H9 (cell line): Measurements from ENCODE around the gene TMEM270. TPM values are rescaled to one million over a fixed set of nuclear protein-coding genes. Genes with fewer than 3 reads are reported as not detected.

ENCODE experiments used
- DNase-seq: peaks from one replicate; pipeline ENCODE4 v3.0.0-alpha.2; 2017
- H2AFZ ChIP-seq: one replicate; pipeline ENCODE4 v1.6.1; 2013; ENCODE audit warnings: mild to moderate bottlenecking, low read length, control low read depth, moderate library complexity
- H2AK5ac ChIP-seq: 2 replicates; pipeline ENCODE4 v1.6.1; 2013; ENCODE audit warnings: low read length, control low read depth, mixed read lengths; ENCODE audit not compliant: insufficient read length
- H2BK120ac ChIP-seq: one replicate; pipeline ENCODE4 v1.6.1; 2013; ENCODE audit warnings: low read depth, mild to moderate bottlenecking, low read length, control low read depth, inconsistent platforms; ENCODE audit not compliant: poor library complexity, severe bottlenecking
- H2BK12ac ChIP-seq: 2 replicates; pipeline ENCODE4 v1.6.1; 2013; ENCODE audit warnings: low read length, control low read depth, mixed read lengths, low read depth; ENCODE audit not compliant: insufficient read length
- H2BK15ac ChIP-seq: 2 replicates; pipeline ENCODE4 v1.6.1; 2013; ENCODE audit warnings: low read depth, low read length, control low read depth
- H2BK20ac ChIP-seq: one replicate; pipeline ENCODE4 v1.6.1; 2013; ENCODE audit warnings: low read depth, mild to moderate bottlenecking, low read length, control low read depth, inconsistent platforms; ENCODE audit not compliant: poor library complexity, severe bottlenecking
- H2BK5ac ChIP-seq: 2 replicates; pipeline ENCODE4 v1.6.1; 2013; ENCODE audit warnings: low read length, control low read depth, mixed read lengths; ENCODE audit not compliant: insufficient read length
- H3K14ac ChIP-seq: 2 replicates; pipeline ENCODE4 v1.6.1; 2013; ENCODE audit warnings: low read length, control low read depth; ENCODE audit not compliant: insufficient read depth
- H3K18ac ChIP-seq: 2 replicates; pipeline ENCODE4 v1.6.1; 2013; ENCODE audit warnings: low read depth, mild to moderate bottlenecking, mixed read lengths, low read length, control low read depth; ENCODE audit not compliant: insufficient read length
- H3K23ac ChIP-seq: 2 replicates; pipeline ENCODE4 v1.6.1; 2013; ENCODE audit warnings: low read length, control low read depth, mixed read lengths, low read depth; ENCODE audit not compliant: insufficient read length
- H3K23me2 ChIP-seq: 2 replicates; pipeline ENCODE4 v1.6.1; 2013; ENCODE audit warnings: low read depth, mild to moderate bottlenecking, mixed read lengths, low read length, control low read depth; ENCODE audit not compliant: insufficient read length, poor library complexity, severe bottlenecking
- H3K27ac ChIP-seq: 2 replicates; pipeline ENCODE4 v1.5.1; 2013; ENCODE audit warnings: low read length, control low read depth, mixed read lengths, low read depth; ENCODE audit not compliant: insufficient read length
- H3K27me3 ChIP-seq: 2 replicates; pipeline ENCODE4 v1.6.1; 2013; ENCODE audit warnings: low read length, control low read depth, inconsistent platforms; ENCODE audit not compliant: insufficient read depth
- H3K4ac ChIP-seq: 2 replicates; pipeline ENCODE4 v1.6.1; 2013; ENCODE audit warnings: low read depth, mild to moderate bottlenecking, control low read depth, inconsistent platforms, low read length, moderate library complexity
- H3K4me1 ChIP-seq: 2 replicates; pipeline ENCODE4 v1.6.1; 2013; ENCODE audit warnings: low read length, control low read depth, inconsistent platforms; ENCODE audit not compliant: insufficient read depth
- H3K4me2 ChIP-seq: 2 replicates; pipeline ENCODE4 v1.6.1; 2013; ENCODE audit warnings: low read length, control low read depth, mixed read lengths; ENCODE audit not compliant: insufficient read length, insufficient read depth
- H3K56ac ChIP-seq: 2 replicates; pipeline ENCODE4 v1.6.1; 2013; ENCODE audit warnings: low read depth, mild to moderate bottlenecking, mixed read lengths, low read length, control low read depth; ENCODE audit not compliant: insufficient read length
- H3K79me1 ChIP-seq: 2 replicates; pipeline ENCODE4 v1.6.1; 2013; ENCODE audit warnings: low read depth, mild to moderate bottlenecking, moderate library complexity, low read length, control low read depth, inconsistent platforms; ENCODE audit not compliant: insufficient read depth, poor library complexity, severe bottlenecking
- H3K79me2 ChIP-seq: 2 replicates; pipeline ENCODE4 v1.6.1; 2013; ENCODE audit warnings: low read length, control low read depth, inconsistent platforms; ENCODE audit not compliant: insufficient read depth
- H3K9ac ChIP-seq: 2 replicates; pipeline ENCODE4 v1.6.1; 2013; ENCODE audit warnings: low read length, control low read depth, mixed read lengths; ENCODE audit not compliant: insufficient read length; ENCODE audit errors: extremely low read depth
- H3K9me3 ChIP-seq: one replicate; pipeline ENCODE4 v1.6.1; 2013; ENCODE audit warnings: low read depth, low read length, inconsistent platforms; ENCODE audit not compliant: control insufficient read depth
- H3T11ph ChIP-seq: one replicate; pipeline ENCODE4 v1.6.1; 2013; ENCODE audit warnings: mild to moderate bottlenecking, low read length, control low read depth, inconsistent platforms
- H4K20me1 ChIP-seq: one replicate; pipeline ENCODE4 v1.6.1; 2013; ENCODE audit not compliant: control insufficient read depth, insufficient read length, insufficient read depth
- H4K5ac ChIP-seq: 2 replicates; pipeline ENCODE4 v1.6.1; 2013; ENCODE audit warnings: low read depth, mild to moderate bottlenecking, mixed read lengths, low read length, control low read depth; ENCODE audit not compliant: insufficient read length
- H4K8ac ChIP-seq: replicated peaks from 2 replicates; pipeline ENCODE4 v1.6.1; 2013; ENCODE audit warnings: low read length, control low read depth, mixed read lengths, low read depth; ENCODE audit not compliant: insufficient read length
- H4K91ac ChIP-seq: 2 replicates; pipeline ENCODE4 v1.6.1; 2013; ENCODE audit warnings: low read depth, mild to moderate bottlenecking, moderate library complexity, mixed read lengths, low read length, control low read depth; ENCODE audit not compliant: insufficient read length
- H3K27ac Mint-ChIP-seq, 3 experiments: 2 replicates in 2 of 3; 3 replicates in 1 of 3; pipeline ENCODE4 v1.8.0; 2020 to 2021; ENCODE audit warnings: mixed read lengths in 3 of 3, mild to moderate bottlenecking in 1 of 3, moderate library complexity in 1 of 3
- H3K27me3 Mint-ChIP-seq: 2 replicates; pipeline ENCODE4 v1.8.0; 2021; ENCODE audit warnings: low read depth, mild to moderate bottlenecking, moderate library complexity, mixed read lengths
- H3K36me3 Mint-ChIP-seq, 3 experiments: 2 replicates in 2 of 3; 3 replicates in 1 of 3; pipeline ENCODE4 v1.8.0; 2020 to 2021; ENCODE audit warnings: low read depth in 3 of 3, mixed read lengths in 3 of 3; ENCODE audit not compliant: insufficient read depth in 1 of 3
- H3K4me1 Mint-ChIP-seq, 2 experiments: 2 replicates each; pipeline ENCODE4 v1.8.0; 2020; ENCODE audit warnings: mixed read lengths in 2 of 2
- H3K4me3 Mint-ChIP-seq, 2 experiments: 2 replicates in 1 of 2; 3 replicates in 1 of 2; pipeline ENCODE4 v1.8.0; 2020 to 2021; ENCODE audit warnings: mild to moderate bottlenecking in 2 of 2, mixed read lengths in 2 of 2, moderate library complexity in 1 of 2
- H3K9me3 Mint-ChIP-seq, 2 experiments: 2 replicates in 1 of 2; 3 replicates in 1 of 2; pipeline ENCODE4 v1.8.0; 2020; ENCODE audit warnings: mild to moderate bottlenecking in 2 of 2, mixed read lengths in 2 of 2, moderate library complexity in 1 of 2
- CTCF ChIP-seq: fragments of 200-600 bp; sonication (generic); conservative IDR thresholded peaks from 3 replicates; pipeline ENCODE4 v1.8.0; 2021; ENCODE audit warnings: antibody characterized with exemption, mild to moderate bottlenecking
- WGBS: extraction: QIAGEN DNeasy Blood & Tissue Kit; methylation state at CpG from one replicate; pipeline ENCODE4 v1.1.7; 2013; ENCODE audit warnings: missing lambda C conversion rate, low lambda C conversion rate, mixed read lengths; ENCODE audit not compliant: insufficient read length; ENCODE audit errors: extremely low coverage; 5-methylcytosine and 5-hydroxymethylcytosine counted together
- total RNA-seq: library from RNA; stranded (reverse); gene quantifications from 2 replicates; pipeline ENCODE4 v1.2.1, GENCODE V29; 2021

The TMEM270 gene
- total RNA-seq, 1 experiment from 2014 or later: not detected

DNA sequence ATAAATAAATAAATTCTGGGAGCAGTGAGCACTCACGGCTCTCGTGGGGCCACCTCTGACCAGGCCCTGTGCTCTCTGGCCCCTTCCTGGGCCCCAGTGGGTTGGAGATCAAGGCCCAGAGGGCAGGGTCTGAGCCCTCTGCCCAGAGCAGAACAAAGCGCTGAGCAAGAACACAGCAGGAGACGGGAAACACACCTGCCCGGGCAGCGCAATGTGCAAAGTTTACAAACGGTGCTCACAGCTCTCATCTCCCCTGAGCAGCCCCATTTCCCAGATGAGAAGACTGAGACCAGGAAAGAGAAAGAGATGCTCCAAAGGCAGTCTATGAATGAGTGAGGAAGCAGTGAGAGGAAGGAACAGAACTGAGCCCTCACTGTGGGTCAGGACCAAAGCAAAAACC lies 21.7 kb upstream of the TMEM270 start:
- H3K4me1 Mint-ChIP-seq: peaks cover 16 to 17% of the 10 kb centered on the region in 2 experiments
- H2BK120ac ChIP-seq: no peak overlapping the region
- no peak for TF ChIP-seq CTCF
- H3K23me2 ChIP-seq: peaks cover 3% of the 10 kb centered on the region
- no peak overlapping the region for H3K18ac ChIP-seq
- DNase-seq: no peak
- no peak overlapping the region for H4K5ac ChIP-seq
- no peak overlapping the region for H3K27ac Mint-ChIP-seq
- no peak overlapping the region for H2BK5ac ChIP-seq
- no peak overlapping the region for H3K14ac ChIP-seq
- H3K9ac ChIP-seq: no peak overlapping the region
- H3K56ac ChIP-seq: no peak overlapping the region
- no peaks in the 10 kb centered on the region for H3K9me3 ChIP-seq
- no peak overlapping the region for H2BK15ac ChIP-seq
- no peaks in the 10 kb centered on the region for H3K79me2 ChIP-seq
- peaks cover 0 to 16% (median 0%) of the 10 kb centered on the region in 3 experiments; a peak in 3 of 7 replicates for H3K36me3 Mint-ChIP-seq
- H2AK5ac ChIP-seq: no peak overlapping the region
- no peak overlapping the region for H4K8ac ChIP-seq
- H3K23ac ChIP-seq: no peak overlapping the region
- H4K20me1 ChIP-seq: no peaks in the 10 kb centered on the region
- no peak overlapping the region for H2AFZ ChIP-seq
- no peaks in the 10 kb centered on the region for H3K79me1 ChIP-seq
- H2BK12ac ChIP-seq: no peak overlapping the region
- no peaks in the 10 kb centered on the region for H3K4me1 ChIP-seq
- no peak overlapping the region for H3K4ac ChIP-seq
- no peaks in the 10 kb centered on the region for H3K27me3 ChIP-seq
- H3K27me3 Mint-ChIP-seq: peaks cover 3% of the 10 kb centered on the region
- H3K9me3 Mint-ChIP-seq: no peaks in the 10 kb centered on the region; a peak in 2 of 5 replicates
- no peak overlapping the region for H4K91ac ChIP-seq
- no peak overlapping the region for H3K27ac ChIP-seq
- no peak overlapping the region for H3T11ph ChIP-seq
- no peak overlapping the region for H2BK20ac ChIP-seq
- H3K4me2 ChIP-seq: no peak overlapping the region
- WGBS: no CpG with 5 or more reads among the region's 7 CpGs
- H3K4me3 Mint-ChIP-seq: no peak overlapping the region
